Left lobe of liver (tissue), 2 donors: Measurements from ENCODE around the gene IFNL4. TPM values are rescaled to one million over a fixed set of nuclear protein-coding genes. Genes with fewer than 3 reads are reported as not detected.
"Not testable (repeated sequence)": the region's sequence is repeated elsewhere in the genome, so short reads cannot be mapped to it uniquely, and the experiment has no call there.

Experiments used
- ATAC-seq: fragments of 200-7000 bp; cut with Tn5 transposase; one replicate; pipeline ENCODE4 v1.9.1; 2020; ENCODE audit warnings: mild to moderate bottlenecking, moderate library complexity
- DNase-seq: peaks from one replicate; pipeline ENCODE4 v3.0.0-alpha.2; 2020; ENCODE audit warnings: low spot score
- total RNA-seq: library from RNA; stranded (reverse); gene quantifications from one replicate; pipeline ENCODE4 v1.2.1, GENCODE V29; 2021
- donor health status: DM: no; HTN: no; CAD: no; lungs with moderate emphysema.
- donor health status: DM: no; HTN: yes; CAD: no.

The IFNL4 gene
- total RNA-seq, result not detected

GRCh38 chr19:39248806-39249205 lies at the start of gene IFNL4:
Gene IFNL4, minus strand, starts transcription at chr19:39248856.
- peak; percentile 91 for ATAC-seq
- DNase-seq, result peak; percentile 93

- DNase-seq (no peak), ATAC-seq (no peak)
Measured at GRCh38 chr19:39297931-39298634, 49.4 kb upstream of the IFNL4 start.

DNA sequence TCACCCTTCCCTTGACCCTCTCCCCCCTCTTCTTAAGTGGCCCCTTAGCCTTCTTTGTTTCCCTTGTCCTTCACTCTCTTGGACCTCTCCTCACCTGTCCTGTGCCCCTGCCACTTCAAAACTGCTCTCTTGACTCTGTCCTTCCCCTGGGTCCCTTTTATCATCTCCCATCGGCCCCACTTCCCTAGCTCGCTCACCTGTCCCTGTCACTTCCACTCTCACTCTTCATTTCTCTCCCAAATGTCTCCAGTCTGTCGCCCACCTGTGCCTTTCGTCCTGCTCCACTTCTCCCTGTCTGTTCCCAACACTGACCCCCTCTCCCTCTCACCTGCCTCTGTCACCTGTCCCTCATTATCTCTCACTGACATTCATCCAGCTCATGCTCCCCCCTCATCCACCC lies 48.2 kb upstream of the IFNL4 start:
- DNase-seq (no peak), ATAC-seq (no peak)

GRCh38 chr19:39296055-39296645 lies 47.5 kb upstream of the IFNL4 start, which contains the start of gene IFNL1:
Gene IFNL1, plus strand, starts transcription at chr19:39296407. Its CDS starts 15 bp downstream, at chr19:39296422.
- DNase-seq (no peak), ATAC-seq (no peak)

GRCh38 chr19:39293394-39293793 lies 44.7 kb upstream of the IFNL4 start:
- no peak for ATAC-seq

GRCh38 chr19:39284032-39284431 lies 35.4 kb upstream of the IFNL4 start:
- ATAC-seq, result no peak
- DNase-seq, result no peak

More at GRCh38 chr19:39293394-39293793, 44.7 kb upstream of the IFNL4 start:
- no peak for DNase-seq

GRCh38 chr19:39282021-39282420 lies 33.4 kb upstream of the IFNL4 start:
- DNase-seq (no peak), ATAC-seq (no peak)

- DNase-seq (peak; percentile 75), ATAC-seq (peak; percentile 99)
Measured at GRCh38 chr19:39277598-39277997, 28.9 kb upstream of the IFNL4 start.

- no peak for DNase-seq
Measured at GRCh38 chr19:39276740-39277139, 28.1 kb upstream of the IFNL4 start.

DNA sequence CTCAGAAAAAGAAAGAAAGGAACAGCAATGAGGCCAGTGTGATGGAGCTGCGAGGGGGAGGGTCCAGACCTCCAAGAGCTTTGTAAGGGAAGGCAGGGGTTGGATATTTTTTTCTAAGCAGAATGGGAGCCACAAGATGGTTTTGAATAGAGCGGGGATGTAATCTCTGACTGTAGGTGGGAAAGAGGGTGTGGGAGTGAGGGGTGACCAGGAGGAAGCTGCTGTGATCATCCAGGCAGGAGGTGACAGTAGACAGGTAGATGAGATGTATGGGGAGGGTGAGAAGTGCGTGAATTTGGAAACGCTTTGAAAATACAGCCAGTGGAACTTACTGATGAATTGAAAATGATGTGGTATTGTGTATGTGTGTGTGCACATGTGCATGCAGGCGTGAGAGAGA lies 26.9 kb upstream of the IFNL4 start:
- DNase-seq (no peak), ATAC-seq (no peak)

More at GRCh38 chr19:39276740-39277139, 28.1 kb upstream of the IFNL4 start:
- ATAC-seq, result no peak

- not testable (repeated sequence) for DNase-seq, ATAC-seq
Measured at GRCh38 chr19:39273859-39274258, 25.2 kb upstream of the IFNL4 start.

- no peak for ATAC-seq
- DNase-seq, result no peak
Measured at GRCh38 chr19:39270036-39270871, 21.6 kb upstream of the IFNL4 start.

DNA sequence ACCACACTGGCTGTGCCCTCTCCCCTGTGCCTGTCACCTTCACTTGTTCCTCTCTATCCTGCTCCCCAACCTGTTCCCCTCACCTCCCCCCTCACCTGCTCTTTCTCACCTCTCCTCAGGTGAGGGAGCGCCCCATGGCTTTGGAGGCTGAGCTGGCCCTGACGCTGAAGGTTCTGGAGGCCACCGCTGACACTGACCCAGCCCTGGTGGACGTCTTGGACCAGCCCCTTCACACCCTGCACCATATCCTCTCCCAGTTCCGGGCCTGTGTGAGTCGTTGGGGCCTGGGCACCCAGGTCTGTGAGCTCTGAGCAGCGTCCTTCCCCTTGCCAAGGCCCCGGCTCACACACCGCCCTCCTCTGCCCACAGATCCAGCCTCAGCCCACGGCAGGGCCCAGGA lies 20.7 kb upstream of the IFNL4 start:
- not testable (repeated sequence) for ATAC-seq, DNase-seq

DNA sequence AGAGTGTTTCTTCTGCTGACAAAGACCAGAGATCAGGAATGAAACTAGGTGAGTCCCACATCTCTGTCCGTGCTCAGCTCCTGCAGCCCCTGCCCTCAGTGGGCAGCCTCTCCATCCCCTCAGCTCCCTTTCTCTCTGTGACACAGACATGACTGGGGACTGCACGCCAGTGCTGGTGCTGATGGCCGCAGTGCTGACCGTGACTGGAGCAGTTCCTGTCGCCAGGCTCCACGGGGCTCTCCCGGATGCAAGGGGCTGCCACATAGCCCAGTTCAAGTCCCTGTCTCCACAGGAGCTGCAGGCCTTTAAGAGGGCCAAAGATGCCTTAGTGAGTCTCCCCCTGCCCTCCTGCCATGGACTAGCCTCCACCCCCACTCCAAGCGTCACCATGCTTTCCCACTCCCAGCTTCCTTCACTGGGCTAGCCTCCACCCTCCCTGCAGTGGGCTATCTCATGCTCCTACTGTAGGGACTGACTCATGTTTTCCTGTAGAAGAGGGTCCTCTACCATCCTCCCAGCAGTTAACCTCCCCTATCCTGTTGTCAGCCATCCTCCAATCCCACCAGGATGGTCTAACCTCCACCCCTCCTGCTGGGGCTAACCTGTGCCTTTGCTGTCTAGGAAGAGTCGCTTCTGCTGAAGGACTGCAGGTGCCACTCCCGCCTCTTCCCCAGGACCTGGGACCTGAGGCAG lies 20.0 kb upstream of the IFNL4 start:
- not testable (repeated sequence) for DNase-seq, ATAC-seq

- peak; percentile 71 for ATAC-seq
- DNase-seq, result not testable (repeated sequence)
Measured at GRCh38 chr19:39268085-39268484, 19.4 kb upstream of the IFNL4 start, which contains the start of gene IFNL2. Gene IFNL2, plus strand, starts transcription at chr19:39268396. Its CDS starts 173 bp downstream, at chr19:39268569.

DNA sequence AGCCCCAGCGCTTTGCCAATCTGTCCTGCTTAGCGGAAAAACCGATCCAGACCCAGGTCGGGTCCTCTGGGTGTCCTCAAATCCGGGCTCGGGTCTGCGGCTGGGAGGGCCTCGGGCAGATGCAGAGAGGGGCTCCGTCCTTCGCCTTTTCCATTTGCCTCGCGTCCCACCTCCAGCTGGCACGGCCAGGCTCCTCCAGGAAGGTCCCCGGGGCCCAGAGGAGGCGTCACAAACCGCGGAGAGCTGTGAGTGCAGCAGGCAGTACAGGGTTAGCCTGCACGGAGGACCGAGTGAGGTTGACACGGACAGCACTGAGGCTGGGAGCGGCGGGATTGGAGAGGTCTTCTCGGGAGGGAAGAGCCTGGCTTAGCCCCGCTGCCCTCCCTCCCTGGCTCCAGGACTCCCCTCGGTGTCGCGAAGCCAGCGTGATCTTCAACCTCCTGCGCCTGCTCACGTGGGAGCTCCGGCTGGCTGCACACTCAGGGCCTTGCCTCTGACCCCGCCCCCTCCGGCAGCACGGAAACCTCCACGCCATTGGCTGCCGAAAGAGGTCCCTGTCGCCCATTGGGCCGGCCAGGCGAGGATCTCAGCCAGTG lies 16.8 kb upstream of the IFNL4 start:
- DNase-seq (no peak), ATAC-seq (no peak)

GRCh38 chr19:39264306-39265290 lies 15.9 kb upstream of the IFNL4 start:
- peak; percentile 8 for ATAC-seq
- DNase-seq, result no peak

- ATAC-seq, result peak; percentile 95
Measured at GRCh38 chr19:39263912-39264305, 15.3 kb upstream of the IFNL4 start.

DNA sequence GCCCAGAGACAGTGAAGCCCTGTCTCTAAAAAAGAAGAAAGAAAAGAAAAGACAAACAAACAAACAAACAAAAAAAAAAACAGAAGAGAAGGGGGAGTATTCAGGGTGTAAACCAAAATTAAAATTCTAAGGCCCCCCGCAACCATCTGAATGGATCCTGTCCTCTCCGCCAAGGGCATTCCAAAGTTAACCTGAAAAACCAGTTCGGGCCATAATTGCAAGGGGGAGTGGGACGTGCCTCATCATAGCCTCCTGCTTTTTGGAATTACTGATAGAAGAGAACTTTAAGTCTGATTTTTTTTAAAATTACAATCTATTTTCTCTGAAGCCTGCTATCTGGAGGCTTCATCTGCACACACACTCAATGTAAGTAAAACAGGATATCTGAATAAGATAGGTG lies 13.8 kb upstream of the IFNL4 start:
- ATAC-seq, result no peak
- DNase-seq, result no peak

More at GRCh38 chr19:39263912-39264305, 15.3 kb upstream of the IFNL4 start:
- DNase-seq, result peak; percentile 91
